Astrocyte (in vitro differentiated cells and primary cell): ENCODE measurements around the gene ST6GALNAC3.

ENCODE experiments used
- CTCF ChIP-seq: IDR thresholded peaks from 2 replicates; pipeline ENCODE4 v1.5.1; 2011; ENCODE audit warnings: low read depth, mild to moderate bottlenecking, inconsistent platforms, low read length, moderate library complexity; ENCODE audit not compliant: insufficient read depth
- EZH2 ChIP-seq: IDR thresholded peaks from 2 replicates; pipeline ENCODE4 v1.6.1; 2012; ENCODE audit warnings: mild to moderate bottlenecking, low read length, inconsistent platforms; ENCODE audit not compliant: insufficient read depth

GRCh38 chr1:76611770-76612445, 537.4 kb downstream of the ST6GALNAC3 start:
- TF ChIP-seq CTCF (no peak), EZH2 (no peak)
